Measurements from ENCODE around the gene NUDT3. TPM values are rescaled to one million over a fixed set of nuclear protein-coding genes. Genes with fewer than 3 reads are reported as not detected.
"Not testable (repeated sequence)": the region's sequence is repeated elsewhere in the genome, so short reads cannot be mapped to it uniquely, and the experiment has no call there.

NUDT3 gene
- polyA plus RNA-seq, 3 donors = 9.3 to 33.3 (median 10.9) TPM

GRCh38 chr6:34366639-34366921, 25.9 kb downstream of the NUDT3 start:
- H3K4me1 ChIP-seq (ENCODE audit: control insufficient read depth in 1 of 2, insufficient read depth in 2 of 2, low read length in 2 of 2) = peaks cover 28 to 38% of the 10 kb centered on the region in 2 donors
- Mint-ChIP-seq H3K9me3 (peaks cover 0 to 4% (median 0%) of the 10 kb centered on the region in 7 donors), H3K27me3 (ENCODE audit: low read depth in 3 of 3) (no peaks in the 10 kb centered on the region), H3K4me3 (no peak overlapping the region), H3K4me1 (peaks cover 62% of the 10 kb centered on the region), H3K36me3 (peaks cover 12 to 13% of the 10 kb centered on the region in 2 donors), H3K27ac (peak overlapping the region in 4 of 7 donors; percentile 37 to 84 (median 62))
- DNase-seq = no peak
- intact Hi-C loops (cut with micrococcal nuclease) = no loop called here
- no peak overlapping the region for H2AFZ ChIP-seq (ENCODE audit: insufficient read depth, low read depth, low read length, poor library complexity, severe bottlenecking)
- H3K9me3 ChIP-seq (replicated peaks in 1 of 2; ENCODE audit: control insufficient read depth in 1 of 2, insufficient read depth in 1 of 2, low read length in 2 of 2) = no peaks in the 10 kb centered on the region
- H4K20me1 ChIP-seq (ENCODE audit: insufficient read depth, low read length) = peaks cover 96% of the 10 kb centered on the region
- peak overlapping the region in 1 of 2 donors; percentile 44 for H3K27ac ChIP-seq (ENCODE audit: low read depth in 1 of 2, low read length in 2 of 2)
- no peak for TF ChIP-seq CTCF (IDR thresholded peaks at IDR 0.05)
- no peak overlapping the region for H3K4me3 ChIP-seq (replicated peaks in 1 of 3; ENCODE audit: low read depth in 2 of 3, low read length in 3 of 3)
- WGBS (ENCODE audit: insufficient coverage) = 100% methylated on average over 1 of the region's 3 CpGs
- no peak overlapping the region for H3K9ac ChIP-seq (ENCODE audit: insufficient read depth, low read length, poor library complexity, severe bottlenecking)
- H3K4me2 ChIP-seq (replicated peaks; ENCODE audit: extremely low read depth, low read length, poor library complexity, severe bottlenecking) = no peak overlapping the region
- peaks cover 98% of the 10 kb centered on the region for H3K79me2 ChIP-seq (ENCODE audit: insufficient read depth, low read length)
- peaks cover 0 to 7% of the 10 kb centered on the region in 2 donors for H3K36me3 ChIP-seq (replicated peaks in 1 of 2; ENCODE audit: control insufficient read depth in 1 of 2, insufficient read depth in 2 of 2, low read length in 2 of 2)
- H3K27me3 ChIP-seq (ENCODE audit: control insufficient read depth in 2 of 2, insufficient read depth in 2 of 2, low read length in 2 of 2) = no peaks in the 10 kb centered on the region

GRCh38 chr6:34365781-34366638, 26.5 kb downstream of the NUDT3 start:
- Histone ChIP-seq H3K79me2 (ENCODE audit: insufficient read depth, low read length) (peaks cover 98% of the 10 kb centered on the region), H3K4me1 (ENCODE audit: control insufficient read depth in 1 of 2, insufficient read depth in 2 of 2, low read length in 2 of 2) (peaks cover 24 to 32% of the 10 kb centered on the region in 2 donors), H3K27ac (ENCODE audit: low read depth in 1 of 2, low read length in 2 of 2) (peak overlapping the region in 1 of 2 donors; percentile 44), H4K20me1 (ENCODE audit: insufficient read depth, low read length) (peaks cover 98% of the 10 kb centered on the region)
- H3K9me3 ChIP-seq (replicated peaks in 1 of 2; ENCODE audit: control insufficient read depth in 1 of 2, insufficient read depth in 1 of 2, low read length in 2 of 2); H3K27me3 Mint-ChIP-seq (ENCODE audit: low read depth in 3 of 3); H2AFZ ChIP-seq (ENCODE audit: insufficient read depth, low read depth, low read length, poor library complexity, severe bottlenecking); H3K9me3 Mint-ChIP-seq; H3K27me3 ChIP-seq (ENCODE audit: control insufficient read depth in 2 of 2, insufficient read depth in 2 of 2, low read length in 2 of 2); H3K4me3 ChIP-seq (replicated peaks in 1 of 3; ENCODE audit: low read depth in 2 of 3, low read length in 3 of 3); H3K36me3 ChIP-seq (replicated peaks in 1 of 2; ENCODE audit: control insufficient read depth in 1 of 2, insufficient read depth in 2 of 2, low read length in 2 of 2); H3K9ac ChIP-seq (ENCODE audit: insufficient read depth, low read length, poor library complexity, severe bottlenecking); H3K4me2 ChIP-seq (replicated peaks; ENCODE audit: extremely low read depth, low read length, poor library complexity, severe bottlenecking); intact Hi-C loops (cut with micrococcal nuclease): not testable (repeated sequence)
- peak overlapping the region; percentile 35 to 89 (median 72) for H3K27ac Mint-ChIP-seq
- peak overlapping the region in 1 of 2 donors; percentile 12 for H3K4me3 Mint-ChIP-seq
- WGBS (ENCODE audit: insufficient coverage) = 100% methylated on average over 1 of the region's 9 CpGs
- peaks cover 12 to 13% of the 10 kb centered on the region in 2 donors for H3K36me3 Mint-ChIP-seq
- DNase-seq = peak in 1 of 3 donors; percentile 35
- H3K4me1 Mint-ChIP-seq = peaks cover 57% of the 10 kb centered on the region

GRCh38 chr6:34363681-34364075, 28.8 kb downstream of the NUDT3 start:
- H3K27me3 Mint-ChIP-seq (ENCODE audit: low read depth in 3 of 3); H3K36me3 ChIP-seq (replicated peaks in 1 of 2; ENCODE audit: control insufficient read depth in 1 of 2, insufficient read depth in 2 of 2, low read length in 2 of 2); H3K9me3 Mint-ChIP-seq; intact Hi-C loops (cut with micrococcal nuclease); H2AFZ ChIP-seq (ENCODE audit: insufficient read depth, low read depth, low read length, poor library complexity, severe bottlenecking); H3K4me3 Mint-ChIP-seq; H3K4me3 ChIP-seq (replicated peaks in 1 of 3; ENCODE audit: low read depth in 2 of 3, low read length in 3 of 3); DNase-seq; H3K27me3 ChIP-seq (ENCODE audit: control insufficient read depth in 2 of 2, insufficient read depth in 2 of 2, low read length in 2 of 2); H3K4me2 ChIP-seq (replicated peaks; ENCODE audit: extremely low read depth, low read length, poor library complexity, severe bottlenecking); H3K9ac ChIP-seq (ENCODE audit: insufficient read depth, low read length, poor library complexity, severe bottlenecking); H3K9me3 ChIP-seq (replicated peaks in 1 of 2; ENCODE audit: control insufficient read depth in 1 of 2, insufficient read depth in 1 of 2, low read length in 2 of 2): not testable (repeated sequence)
- H3K4me1 Mint-ChIP-seq = peaks cover 41% of the 10 kb centered on the region
- H3K36me3 Mint-ChIP-seq = peaks cover 7 to 11% of the 10 kb centered on the region in 2 donors
- no CpG with 5 or more reads among the region's 9 CpGs for WGBS (ENCODE audit: insufficient coverage)
- H3K27ac Mint-ChIP-seq = peak overlapping the region in 4 of 7 donors; percentile 2 to 63 (median 53)
- peaks cover 98% of the 10 kb centered on the region for H4K20me1 ChIP-seq (ENCODE audit: insufficient read depth, low read length)
- H3K27ac ChIP-seq (ENCODE audit: low read depth in 1 of 2, low read length in 2 of 2) = peak overlapping the region in 1 of 2 donors; percentile 37
- H3K79me2 ChIP-seq (ENCODE audit: insufficient read depth, low read length) = peaks cover 99% of the 10 kb centered on the region
- peaks cover 7 to 13% of the 10 kb centered on the region in 2 donors for H3K4me1 ChIP-seq (ENCODE audit: control insufficient read depth in 1 of 2, insufficient read depth in 2 of 2, low read length in 2 of 2)
